ENCODE measurements around the gene DTX3.

DNA sequence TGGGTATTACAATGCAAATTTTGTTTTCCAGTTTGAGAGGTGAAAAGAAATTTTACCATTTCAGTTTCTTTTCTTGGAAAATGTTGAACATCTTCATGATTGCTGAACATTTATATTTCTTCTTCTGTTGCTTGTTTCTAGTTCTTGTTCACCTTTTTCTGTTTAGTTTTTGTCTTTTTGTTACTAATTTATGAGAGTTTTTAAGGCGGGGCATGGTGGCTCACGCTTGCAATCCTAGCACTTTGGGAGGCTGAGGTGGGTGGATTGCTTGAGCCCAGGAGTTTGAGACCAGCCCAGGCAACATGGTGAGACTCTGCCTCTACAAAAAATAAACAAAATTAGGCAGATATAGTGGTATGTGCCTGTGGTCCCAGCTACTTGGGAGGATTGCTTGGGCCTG, 44.1 kb upstream of the DTX3 start:
- TF ChIP-seq GATA3 (IDR thresholded peaks at IDR 0.05; ENCODE audit: low read depth, low read length), result no peak
- TF ChIP-seq GATA2 (IDR thresholded peaks at IDR 0.05; ENCODE audit: low read depth, low read length), result no peak

Measured in SH-SY5Y (cell line).